K562 (cell line): Measurements from ENCODE around the gene RFWD3. TPM values are rescaled to one million over a fixed set of nuclear protein-coding genes. Genes with fewer than 3 reads are reported as not detected.

ENCODE experiments used
- CBFA2T3 ChIP-seq: fragments of 450-650 bp; IDR thresholded peaks from 2 replicates; pipeline ENCODE4 v1.6.1; 2017
- CHD2 ChIP-seq: IDR thresholded peaks from 2 replicates; pipeline ENCODE4 v1.6.1; 2011; ENCODE audit warnings: low read depth, low read length
- EP400 ChIP-seq: fragments of 450-650 bp; IDR thresholded peaks from 2 replicates; pipeline ENCODE4 v1.6.1; 2017; ENCODE audit warnings: antibody characterized with exemption, mild to moderate bottlenecking, moderate library complexity
- HNRNPLL ChIP-seq: fragments of 200-400 bp; formaldehyde crosslinking; IDR thresholded peaks from 2 replicates; pipeline ENCODE4 v1.6.1; 2017; ENCODE audit warnings: low read length, low read depth, mild to moderate bottlenecking; ENCODE audit not compliant: poor library complexity, severe bottlenecking
- KDM5B ChIP-seq: fragments of 200-600 bp; sonication (generic); IDR thresholded peaks from 2 replicates; pipeline ENCODE4 v1.6.1; 2012; ENCODE audit warnings: low read depth, mild to moderate bottlenecking, moderate library complexity, low read length, control low read depth, inconsistent platforms; ENCODE audit not compliant: insufficient replicate concordance
- KLF10 ChIP-seq: fragments of 250-450 bp; sonication (Bioruptor Pico); IDR thresholded peaks from 2 replicates; pipeline ENCODE4 v1.6.1; 2021; ENCODE audit warnings: matching md5 sums
- KLF16 ChIP-seq: IDR thresholded peaks from 2 replicates; pipeline ENCODE4 v1.6.1; 2016; ENCODE audit warnings: antibody characterized with exemption
- MCM2 ChIP-seq: fragments of 450-650 bp; IDR thresholded peaks from 2 replicates; pipeline ENCODE4 v1.6.1; 2017; ENCODE audit warnings: low read depth, mild to moderate bottlenecking
- MCM5 ChIP-seq: fragments of 450-650 bp; IDR thresholded peaks from 2 replicates; pipeline ENCODE4 v1.6.1; 2016; ENCODE audit warnings: low read depth
- NFATC3 ChIP-seq: fragments of 450-650 bp; IDR thresholded peaks from 2 replicates; pipeline ENCODE4 v1.6.1; 2017; ENCODE audit warnings: mild to moderate bottlenecking
- NFRKB ChIP-seq: fragments of 450-650 bp; IDR thresholded peaks from 2 replicates; pipeline ENCODE4 v1.6.1; 2016; ENCODE audit warnings: low read depth
- PHF20 ChIP-seq: fragments of 450-650 bp; IDR thresholded peaks from 2 replicates; pipeline ENCODE4 v1.6.1; 2018; ENCODE audit not compliant: partially characterized antibody
- SMAD3 ChIP-seq: fragments of 450-650 bp; formaldehyde crosslinking; conservative IDR thresholded peaks from 2 replicates; pipeline ENCODE4 v1.4.0; 2020; ENCODE audit warnings: mild to moderate bottlenecking
- SMAD4 ChIP-seq: fragments of 250-450 bp; sonication (Bioruptor Pico); conservative IDR thresholded peaks from 2 replicates; pipeline ENCODE4 v1.8.0; 2021; ENCODE audit warnings: inconsistent platforms, mild to moderate bottlenecking, moderate library complexity
- SMARCC2 ChIP-seq: fragments of 450-650 bp; IDR thresholded peaks from 2 replicates; pipeline ENCODE4 v1.6.1; 2017; ENCODE audit warnings: antibody characterized with exemption, moderate library complexity, mild to moderate bottlenecking, low read depth
- TEAD1 ChIP-seq, 2 experiments: fragments of 450-650 bp in 1 of 2; sonication (generic) in 1 of 2; formaldehyde crosslinking; IDR thresholded peaks; 2 replicates each; pipeline versions ENCODE4 v1.4.0 to v1.8.0; 2020 to 2022; ENCODE audit warnings: mild to moderate bottlenecking in 2 of 2, missing genetic modification reagents in 1 of 2
- YBX1 ChIP-seq: fragments of 450-650 bp; IDR thresholded peaks from 2 replicates; pipeline ENCODE4 v1.7.1; 2016; ENCODE audit warnings: mild to moderate bottlenecking
- ZNF354B ChIP-seq: fragments of 250-450 bp; sonication (Bioruptor Pico); IDR thresholded peaks from 2 replicates; pipeline ENCODE4 v1.4.0; 2020
- ZNF384 ChIP-seq: IDR thresholded peaks from 2 replicates; pipeline ENCODE4 v1.6.1; 2012; ENCODE audit warnings: low read depth, low read length, improper control_type of control experiment
- ZNF695 ChIP-seq: fragments of 450-650 bp; formaldehyde crosslinking; IDR thresholded peaks from 2 replicates; pipeline ENCODE4 v1.4.0; 2020; ENCODE audit warnings: mild to moderate bottlenecking, moderate library complexity
- polyA plus RNA-seq, 8 experiments: library from polyadenylated mRNA; depleted of rRNA in 4 of 8; stranded (reverse) in 5 of 8; unstranded in 3 of 8; fragments of >200 nt; fragmentation: Nextera tagmentation in 2 of 8; fragmentation: Illumina TruSeq in 1 of 8; extraction: Ambion mirVana in 2 of 8; extraction: Trizol in 1 of 8; gene quantifications; 2 replicates each; pipeline versions ENCODE4 v1.2.1 to v1.2.3, GENCODE V29; 2011 to 2014; ENCODE audit warnings: inconsistent platforms in 1 of 8, missing spikeins in 1 of 8
- total RNA-seq, 7 experiments: library from RNA; depleted of rRNA in 6 of 7; stranded (reverse); fragments of >200 nt in 6 of 7; fragmentation: Illumina TruSeq in 2 of 7; extraction: Trizol in 2 of 7; gene quantifications; 2 replicates each; pipeline versions ENCODE4 v1.2.1 to v1.2.3, GENCODE V29; 2011 to 2021; ENCODE audit warnings: low replicate concordance in 1 of 7
- TF ChIP-seq, protein P1 (sequence below): fragments of 200-800 bp; sonication (Bioruptor generic); IDR thresholded peaks from 2 replicates; pipeline ENCODE4 v1.6.1; 2016; ENCODE audit warnings: missing genetic modification characterization, missing compliant biosample characterization
- TF ChIP-seq, protein P2 (sequence below): fragments of 250-450 bp; sonication (Bioruptor Pico); IDR thresholded peaks from 2 replicates; pipeline ENCODE4 v1.4.0; 2020; ENCODE audit warnings: mild to moderate bottlenecking, moderate library complexity, borderline replicate concordance
- TF ChIP-seq, protein P3 (sequence below): sonication (generic); formaldehyde crosslinking; IDR thresholded peaks from 2 replicates; pipeline ENCODE4 v1.5.0; 2020; ENCODE audit warnings: missing genetic modification reagents

The RFWD3 gene
- total and polyA plus RNA-seq, 9 of the 15 experiments (the other 6 are each of a cell fraction or from before 2014, with no cell fraction given): 20.8 to 121 (median 79.0) TPM

DNA sequence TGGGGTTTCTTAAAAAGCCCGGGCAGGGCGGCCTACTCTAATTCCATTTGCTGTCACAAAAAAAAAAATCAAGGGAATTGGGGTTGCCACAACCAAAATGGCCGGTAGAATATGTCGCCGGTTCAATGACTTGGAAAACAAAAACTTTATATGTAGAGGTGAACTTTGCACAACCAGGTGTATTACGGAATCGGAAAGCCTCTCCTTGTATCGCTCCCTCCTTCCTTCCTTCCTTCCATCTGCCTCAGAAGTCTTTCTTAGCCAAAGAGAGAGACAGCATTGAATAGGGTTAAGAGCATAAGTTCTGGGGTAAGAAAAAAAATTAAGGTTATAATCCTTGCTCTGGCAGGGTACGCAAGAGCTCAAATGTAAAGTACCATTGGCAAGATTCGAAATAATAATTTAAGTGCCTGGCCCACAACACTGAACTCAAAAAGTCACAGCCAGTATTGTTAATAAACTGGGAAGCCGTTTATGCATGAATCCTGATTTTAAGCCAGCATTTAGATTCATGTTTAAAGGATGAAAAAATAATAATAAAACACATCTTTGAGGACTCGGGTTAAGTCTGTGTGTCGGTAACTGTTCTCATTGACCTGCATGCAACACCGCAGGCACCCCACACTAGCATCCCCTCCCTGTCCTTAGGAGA lies 59.2 kb downstream of the RFWD3 start (continued):
- TF ChIP-seq, protein P1, sequence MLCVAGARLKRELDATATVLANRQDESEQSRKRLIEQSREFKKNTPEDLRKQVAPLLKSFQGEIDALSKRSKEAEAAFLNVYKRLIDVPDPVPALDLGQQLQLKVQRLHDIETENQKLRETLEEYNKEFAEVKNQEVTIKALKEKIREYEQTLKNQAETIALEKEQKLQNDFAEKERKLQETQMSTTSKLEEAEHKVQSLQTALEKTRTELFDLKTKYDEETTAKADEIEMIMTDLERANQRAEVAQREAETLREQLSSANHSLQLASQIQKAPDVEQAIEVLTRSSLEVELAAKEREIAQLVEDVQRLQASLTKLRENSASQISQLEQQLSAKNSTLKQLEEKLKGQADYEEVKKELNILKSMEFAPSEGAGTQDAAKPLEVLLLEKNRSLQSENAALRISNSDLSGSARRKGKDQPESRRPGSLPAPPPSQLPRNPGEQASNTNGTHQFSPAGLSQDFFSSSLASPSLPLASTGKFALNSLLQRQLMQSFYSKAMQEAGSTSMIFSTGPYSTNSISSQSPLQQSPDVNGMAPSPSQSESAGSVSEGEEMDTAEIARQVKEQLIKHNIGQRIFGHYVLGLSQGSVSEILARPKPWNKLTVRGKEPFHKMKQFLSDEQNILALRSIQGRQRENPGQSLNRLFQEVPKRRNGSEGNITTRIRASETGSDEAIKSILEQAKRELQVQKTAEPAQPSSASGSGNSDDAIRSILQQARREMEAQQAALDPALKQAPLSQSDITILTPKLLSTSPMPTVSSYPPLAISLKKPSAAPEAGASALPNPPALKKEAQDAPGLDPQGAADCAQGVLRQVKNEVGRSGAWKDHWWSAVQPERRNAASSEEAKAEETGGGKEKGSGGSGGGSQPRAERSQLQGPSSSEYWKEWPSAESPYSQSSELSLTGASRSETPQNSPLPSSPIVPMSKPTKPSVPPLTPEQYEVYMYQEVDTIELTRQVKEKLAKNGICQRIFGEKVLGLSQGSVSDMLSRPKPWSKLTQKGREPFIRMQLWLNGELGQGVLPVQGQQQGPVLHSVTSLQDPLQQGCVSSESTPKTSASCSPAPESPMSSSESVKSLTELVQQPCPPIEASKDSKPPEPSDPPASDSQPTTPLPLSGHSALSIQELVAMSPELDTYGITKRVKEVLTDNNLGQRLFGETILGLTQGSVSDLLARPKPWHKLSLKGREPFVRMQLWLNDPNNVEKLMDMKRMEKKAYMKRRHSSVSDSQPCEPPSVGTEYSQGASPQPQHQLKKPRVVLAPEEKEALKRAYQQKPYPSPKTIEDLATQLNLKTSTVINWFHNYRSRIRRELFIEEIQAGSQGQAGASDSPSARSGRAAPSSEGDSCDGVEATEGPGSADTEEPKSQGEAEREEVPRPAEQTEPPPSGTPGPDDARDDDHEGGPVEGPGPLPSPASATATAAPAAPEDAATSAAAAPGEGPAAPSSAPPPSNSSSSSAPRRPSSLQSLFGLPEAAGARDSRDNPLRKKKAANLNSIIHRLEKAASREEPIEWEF (CRISPR knock-in tag): no peak
- TF ChIP-seq ZNF354B (CRISPR knock-in tag) (no peak), SMAD4 (no peak; the same call in 1 of the 2 replicates), YBX1 (no peak), NFRKB (peak; percentile 64; the same call in 1 of the 2 replicates), PHF20 (no peak), ZNF384 (peak; percentile 83), TEAD1 (CRISPR knock-in tag; IDR thresholded peaks at IDR 0.05) (no peak), ZNF695 (CRISPR knock-in tag) (no peak), NFATC3 (peak; percentile 67; the same call in 1 of the 2 replicates), KLF16 (no peak), EP400 (peak; percentile 45; the same call in 1 of the 2 replicates), HNRNPLL (no peak), MCM2 (no peak), KDM5B (no peak), MCM5 (no peak), SMARCC2 (no peak), CBFA2T3 (no peak; the same call in 1 of the 2 replicates), SMAD3 (CRISPR knock-in tag) (no peak), KLF10 (CRISPR knock-in tag) (no peak), CHD2 (no peak)
- TF ChIP-seq, protein P2, sequence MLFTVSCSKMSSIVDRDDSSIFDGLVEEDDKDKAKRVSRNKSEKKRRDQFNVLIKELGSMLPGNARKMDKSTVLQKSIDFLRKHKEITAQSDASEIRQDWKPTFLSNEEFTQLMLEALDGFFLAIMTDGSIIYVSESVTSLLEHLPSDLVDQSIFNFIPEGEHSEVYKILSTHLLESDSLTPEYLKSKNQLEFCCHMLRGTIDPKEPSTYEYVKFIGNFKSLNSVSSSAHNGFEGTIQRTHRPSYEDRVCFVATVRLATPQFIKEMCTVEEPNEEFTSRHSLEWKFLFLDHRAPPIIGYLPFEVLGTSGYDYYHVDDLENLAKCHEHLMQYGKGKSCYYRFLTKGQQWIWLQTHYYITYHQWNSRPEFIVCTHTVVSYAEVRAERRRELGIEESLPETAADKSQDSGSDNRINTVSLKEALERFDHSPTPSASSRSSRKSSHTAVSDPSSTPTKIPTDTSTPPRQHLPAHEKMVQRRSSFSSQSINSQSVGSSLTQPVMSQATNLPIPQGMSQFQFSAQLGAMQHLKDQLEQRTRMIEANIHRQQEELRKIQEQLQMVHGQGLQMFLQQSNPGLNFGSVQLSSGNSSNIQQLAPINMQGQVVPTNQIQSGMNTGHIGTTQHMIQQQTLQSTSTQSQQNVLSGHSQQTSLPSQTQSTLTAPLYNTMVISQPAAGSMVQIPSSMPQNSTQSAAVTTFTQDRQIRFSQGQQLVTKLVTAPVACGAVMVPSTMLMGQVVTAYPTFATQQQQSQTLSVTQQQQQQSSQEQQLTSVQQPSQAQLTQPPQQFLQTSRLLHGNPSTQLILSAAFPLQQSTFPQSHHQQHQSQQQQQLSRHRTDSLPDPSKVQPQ (CRISPR knock-in tag): no peak
- TF ChIP-seq, protein P3, sequence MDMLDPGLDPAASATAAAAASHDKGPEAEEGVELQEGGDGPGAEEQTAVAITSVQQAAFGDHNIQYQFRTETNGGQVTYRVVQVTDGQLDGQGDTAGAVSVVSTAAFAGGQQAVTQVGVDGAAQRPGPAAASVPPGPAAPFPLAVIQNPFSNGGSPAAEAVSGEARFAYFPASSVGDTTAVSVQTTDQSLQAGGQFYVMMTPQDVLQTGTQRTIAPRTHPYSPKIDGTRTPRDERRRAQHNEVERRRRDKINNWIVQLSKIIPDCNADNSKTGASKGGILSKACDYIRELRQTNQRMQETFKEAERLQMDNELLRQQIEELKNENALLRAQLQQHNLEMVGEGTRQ (CRISPR knock-in tag): no peak
